ENCODE measurements around the gene MCTP1.

Gene MCTP1

DNA sequence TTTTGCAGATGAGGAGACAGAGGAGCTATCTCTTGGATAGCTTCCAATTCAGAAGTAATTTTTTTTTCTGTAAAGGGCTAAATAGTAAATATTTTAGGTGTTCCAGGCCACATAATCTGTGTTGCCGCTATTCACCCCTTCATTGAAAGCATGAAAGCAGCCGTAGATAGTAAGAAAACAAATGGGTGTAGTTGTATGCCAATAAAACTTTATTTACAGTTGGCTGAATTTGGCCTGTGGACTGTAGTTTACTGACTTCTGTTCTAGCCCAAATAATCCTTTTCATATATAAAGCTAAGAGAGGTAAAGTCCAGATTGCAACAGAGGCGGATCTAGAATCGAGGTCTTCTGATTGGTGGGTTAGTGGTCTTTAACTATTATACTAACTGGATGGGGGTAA is 537.5 kb downstream of the MCTP1 start:
- no peak for DNase-seq

DNA sequence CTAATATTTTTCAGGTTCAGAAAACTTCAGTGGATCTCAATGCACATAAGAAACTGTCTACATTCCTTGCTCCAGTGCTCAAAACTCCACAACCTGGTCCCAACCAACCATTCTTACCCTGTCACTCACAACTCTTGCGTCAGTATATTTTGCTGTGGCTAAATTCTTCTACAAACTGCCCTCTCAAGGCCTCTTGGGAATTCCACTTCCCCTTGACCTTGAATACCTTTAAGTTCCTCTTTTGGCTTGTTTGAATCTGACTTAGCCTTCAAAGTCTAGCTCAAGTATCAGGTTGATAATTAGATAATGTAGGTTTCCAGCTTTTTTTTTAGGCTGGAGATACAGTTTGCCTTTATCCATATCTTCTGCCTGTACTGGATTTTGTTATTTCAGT is 538.2 kb downstream of the MCTP1 start:
- no peak for DNase-seq

DNA sequence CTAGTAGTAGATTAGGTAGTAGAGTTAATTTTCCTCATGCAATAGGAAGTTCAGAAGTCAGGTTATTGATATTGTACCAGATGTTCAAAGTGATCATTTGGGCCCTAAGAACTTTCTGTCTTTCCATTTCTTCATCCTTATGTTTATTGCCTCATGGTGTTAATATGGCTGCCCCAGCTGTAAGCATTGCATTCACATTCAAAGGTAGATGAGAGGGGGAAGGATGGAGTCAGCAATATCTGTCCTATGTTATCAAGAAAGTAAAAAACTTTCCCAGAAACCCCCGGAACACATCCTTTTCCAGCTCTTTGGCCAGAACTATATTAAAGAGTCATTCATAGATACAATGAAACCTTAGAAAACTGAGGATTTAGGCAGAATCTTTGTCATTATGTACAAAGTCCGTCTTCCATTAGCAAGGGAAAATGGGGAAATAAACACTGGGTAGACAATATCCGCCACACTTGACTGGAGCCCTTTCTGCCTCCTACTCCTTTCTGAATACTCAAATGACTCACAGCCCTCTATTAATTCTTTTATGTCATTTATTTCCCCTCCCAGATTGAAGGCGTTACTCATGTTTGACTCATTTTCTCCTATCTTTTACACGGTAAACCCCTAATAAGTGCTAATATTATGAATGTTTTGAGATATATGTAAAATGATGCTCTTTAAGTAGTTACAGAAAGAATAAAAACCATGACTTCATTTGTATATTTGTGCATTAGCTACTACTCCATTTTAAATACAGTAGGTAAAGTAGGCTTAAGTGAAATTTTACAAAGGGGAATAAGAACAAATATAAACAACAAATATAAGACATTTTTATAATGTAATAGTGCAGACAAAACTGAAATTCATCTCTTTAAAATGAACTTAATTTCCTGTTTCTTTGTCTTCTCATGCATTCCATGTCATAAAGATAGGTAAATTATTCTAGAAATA is 538.8 kb downstream of the MCTP1 start:
- DNase-seq: no peak

DNA sequence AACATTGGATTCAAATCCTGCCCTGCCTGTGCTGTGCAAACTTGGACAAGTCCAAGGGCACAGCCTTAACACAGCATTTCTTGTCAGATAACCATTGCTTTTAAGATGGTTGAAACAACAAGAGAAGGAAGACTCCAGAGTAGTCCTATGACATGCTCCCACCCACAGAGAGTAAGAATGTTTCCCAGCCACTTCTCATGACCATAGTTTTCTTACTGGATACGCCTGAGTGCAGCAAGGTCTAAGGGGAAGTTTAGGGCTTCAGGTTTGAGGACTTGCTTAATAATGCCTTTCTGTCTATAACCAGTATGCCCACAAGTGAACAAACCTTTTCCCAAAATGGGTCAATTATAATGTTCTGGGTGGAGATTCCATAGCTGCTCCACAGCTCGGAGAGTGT is 540.0 kb downstream of the MCTP1 start:
- no peak for DNase-seq

DNA sequence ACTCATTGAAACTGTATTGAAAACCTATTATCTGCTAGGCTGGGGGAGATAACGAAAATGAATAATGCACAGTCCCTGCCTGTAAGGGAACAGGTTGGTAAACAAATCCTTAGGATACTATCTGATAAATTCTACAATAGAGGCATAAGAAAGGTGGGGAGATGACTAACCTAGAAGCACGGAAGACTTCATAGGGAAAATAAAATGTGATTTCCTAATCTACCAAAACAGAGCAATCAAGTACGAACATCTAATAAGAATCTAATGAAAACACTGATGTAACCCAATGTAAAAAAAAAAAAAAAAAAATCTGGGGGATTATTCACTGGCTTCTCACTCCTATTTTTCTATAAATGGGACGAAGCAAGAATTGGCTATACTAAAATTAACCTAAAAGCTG is 542.0 kb downstream of the MCTP1 start:
- no peak for DNase-seq

DNA sequence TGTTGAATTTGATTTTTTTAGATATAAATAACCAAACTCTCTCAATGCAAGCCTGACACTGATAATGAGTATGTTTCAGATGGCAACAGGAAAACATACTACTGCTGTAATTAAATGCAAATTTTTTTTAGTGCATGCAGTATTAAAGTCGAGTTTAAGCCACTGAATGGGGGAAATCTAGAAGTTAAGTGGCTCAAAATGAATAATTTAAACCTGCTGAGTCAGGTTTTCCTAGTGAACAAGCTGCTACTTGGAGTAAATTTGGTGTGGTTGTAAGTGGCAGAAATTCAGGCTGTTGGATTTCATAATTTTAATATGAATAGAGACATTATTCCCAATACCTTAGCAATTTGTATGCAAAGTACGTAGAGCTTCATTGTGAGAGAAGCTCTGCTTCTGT is 544.6 kb downstream of the MCTP1 start:
- DNase-seq: no peak

DNA sequence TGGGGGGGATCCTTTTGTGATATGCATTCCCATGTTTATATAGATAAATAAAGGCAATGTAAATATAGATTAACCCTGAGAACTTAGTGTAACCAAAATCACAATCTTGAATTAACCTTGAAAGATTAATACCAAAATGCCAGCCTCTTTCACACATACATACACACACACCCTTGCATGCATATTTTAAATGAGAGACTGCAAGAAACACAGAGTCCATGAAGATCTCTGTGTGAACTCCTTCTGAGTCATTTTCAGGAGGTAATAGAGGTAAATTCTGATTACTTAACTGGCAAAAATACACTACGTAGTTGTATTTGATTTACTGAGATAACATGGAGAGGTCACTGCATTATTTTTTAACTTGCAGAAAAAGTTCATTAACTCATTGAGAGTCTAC is 548.4 kb downstream of the MCTP1 start:
- DNase-seq: no peak

DNA sequence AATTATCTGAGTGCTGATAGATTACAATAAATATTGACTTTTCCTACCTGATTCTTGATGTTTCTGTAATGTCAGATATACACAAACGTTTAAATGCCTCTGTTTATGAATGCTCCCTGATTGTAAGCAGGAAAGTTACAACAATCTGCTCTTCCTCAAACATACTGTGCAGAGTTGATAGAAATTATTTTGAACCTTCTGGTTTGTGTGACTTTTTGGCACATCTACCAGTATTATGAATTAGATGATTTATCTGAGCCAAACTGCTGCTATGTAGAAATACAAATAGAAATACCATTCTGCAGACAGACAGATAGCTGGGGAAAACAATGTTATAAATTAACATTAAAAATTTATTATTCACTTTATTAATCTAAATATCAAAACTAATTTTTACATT is 553.4 kb downstream of the MCTP1 start:
- no peak for DNase-seq

DNA sequence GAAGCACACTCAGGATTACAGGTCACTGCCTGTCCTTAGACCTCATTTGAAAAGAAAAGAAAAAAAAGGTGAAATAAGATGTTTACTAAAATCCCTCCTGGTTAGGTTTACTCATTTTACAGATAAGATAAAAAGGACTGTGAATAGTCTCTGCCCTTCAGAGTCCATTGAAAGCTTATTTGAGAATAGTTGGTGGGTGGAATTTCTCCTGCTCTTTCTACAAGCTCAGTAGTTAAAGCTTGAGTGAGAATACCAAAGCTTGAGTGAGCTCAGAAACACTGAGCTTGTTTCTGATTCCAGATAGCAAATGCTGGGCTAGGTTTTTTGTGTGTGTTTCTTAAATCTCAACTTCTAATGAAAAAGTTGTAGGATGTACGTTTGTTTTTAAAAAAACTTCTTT is 559.8 kb downstream of the MCTP1 start:
- DNase-seq: no peak

DNA sequence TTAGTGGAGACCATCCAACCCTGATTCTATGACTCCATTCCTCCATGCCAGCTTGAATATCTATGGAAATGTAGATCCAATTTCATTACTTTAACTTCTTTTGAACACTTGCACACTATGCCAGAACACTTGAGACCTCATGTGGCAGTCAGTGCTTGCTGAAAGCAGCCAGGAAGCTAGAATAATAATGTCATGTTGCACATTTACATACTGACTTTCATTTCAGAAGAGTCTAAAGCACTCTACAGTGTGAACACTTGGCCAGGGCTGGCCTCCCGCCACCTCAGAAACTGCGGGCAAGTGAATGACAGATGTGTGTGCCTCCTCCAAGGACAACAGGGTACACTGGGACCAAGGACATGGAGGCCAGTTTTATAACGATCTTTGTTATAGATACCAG is 569.1 kb downstream of the MCTP1 start:
- peak; percentile 22 for DNase-seq

DNA sequence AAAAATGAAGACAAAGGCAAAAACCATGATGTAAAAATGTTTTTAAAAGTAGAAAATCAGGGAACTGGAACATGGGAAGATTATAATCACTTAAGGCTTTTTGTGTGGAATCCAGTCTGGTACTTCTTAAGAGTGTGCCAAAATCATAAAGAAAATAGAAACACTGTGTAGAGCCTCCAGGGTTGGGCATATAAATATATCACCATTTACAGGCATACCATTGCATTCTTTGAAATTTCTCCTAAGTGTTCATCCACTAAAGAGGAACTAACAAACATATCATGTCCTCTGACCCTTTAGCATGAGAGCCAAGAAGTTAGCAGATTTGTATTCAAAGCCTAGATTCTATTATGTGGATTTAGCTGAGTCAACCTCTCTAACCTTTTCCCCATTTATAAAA is 573.1 kb downstream of the MCTP1 start:
- no peak for DNase-seq

DNA sequence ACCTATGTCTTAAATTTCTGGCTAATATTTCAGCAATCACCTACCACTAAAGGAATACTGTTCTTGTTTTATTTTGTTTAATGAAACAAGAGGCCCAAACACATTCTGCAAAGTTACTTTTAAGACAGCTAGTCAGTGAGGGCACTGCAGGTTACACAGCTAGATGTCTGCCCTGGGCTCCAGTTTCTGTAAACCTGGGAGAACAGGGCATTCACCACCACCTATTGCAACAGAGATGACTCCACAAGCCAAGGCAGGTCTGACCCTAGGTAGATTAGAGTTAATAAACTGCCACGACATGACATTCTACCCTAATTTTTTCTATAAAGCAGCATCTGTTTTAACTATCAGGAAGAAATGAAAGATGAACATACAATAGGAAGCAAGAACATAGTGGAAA is 575.6 kb downstream of the MCTP1 start:
- no peak for DNase-seq

DNA sequence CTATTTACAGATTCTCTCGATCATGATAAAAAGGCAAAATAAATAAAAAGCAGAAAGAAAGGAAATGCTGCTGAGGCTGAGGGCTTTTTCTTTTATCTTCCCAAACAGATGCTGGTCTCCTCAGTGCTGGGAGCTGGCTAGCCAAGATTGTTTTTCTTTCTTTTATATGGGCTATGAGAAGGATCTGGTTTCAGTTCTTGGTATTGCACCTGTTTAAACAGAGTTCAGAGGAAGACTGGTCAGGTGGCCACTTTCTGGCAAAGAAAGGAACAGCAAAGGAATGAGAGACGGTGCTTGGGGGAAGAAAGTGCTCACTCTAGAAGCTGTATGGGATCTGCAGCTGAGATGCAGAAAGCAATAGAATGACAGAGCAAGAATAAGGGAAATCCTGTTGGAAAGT is 577.5 kb downstream of the MCTP1 start:
- DNase-seq: peak; percentile 24

DNA sequence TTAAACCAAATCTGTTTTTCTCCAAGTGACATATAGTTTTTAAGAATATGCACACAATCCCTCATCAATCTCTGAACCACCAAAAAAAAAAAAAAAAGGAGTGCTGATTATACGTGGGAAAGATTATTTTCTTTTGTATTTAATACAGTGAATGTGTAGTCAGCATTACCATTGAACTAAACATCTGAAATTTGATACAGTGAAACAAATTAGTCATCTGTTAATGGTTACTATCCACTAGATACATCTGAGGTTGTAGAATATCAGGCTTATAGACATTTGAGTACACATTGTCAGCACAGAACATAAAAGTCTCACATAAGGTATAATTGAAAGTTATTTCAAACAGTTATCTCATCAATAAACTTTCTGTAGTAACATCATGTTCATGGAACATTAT is 579.5 kb downstream of the MCTP1 start:
- no peak for DNase-seq

DNA sequence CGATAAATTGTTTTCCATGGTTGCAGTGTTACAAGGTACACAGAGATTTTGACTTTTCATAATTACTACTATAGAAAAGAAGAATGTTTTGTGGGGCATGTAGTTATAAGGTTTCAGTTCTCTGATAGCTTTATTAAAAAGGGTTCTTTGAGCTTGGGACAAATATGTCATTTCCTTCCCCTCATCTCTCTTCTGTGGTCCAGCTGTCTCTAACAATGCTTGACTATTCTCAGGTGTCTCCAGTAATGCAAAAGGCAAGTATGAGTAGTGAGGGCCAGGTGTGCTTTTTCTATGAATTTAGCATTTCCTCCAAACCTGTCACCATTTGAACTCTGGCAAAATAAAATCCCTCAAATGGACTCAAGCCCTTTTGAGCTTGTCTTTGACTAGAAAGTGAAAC is 582.2 kb downstream of the MCTP1 start:
- no peak for DNase-seq

DNA sequence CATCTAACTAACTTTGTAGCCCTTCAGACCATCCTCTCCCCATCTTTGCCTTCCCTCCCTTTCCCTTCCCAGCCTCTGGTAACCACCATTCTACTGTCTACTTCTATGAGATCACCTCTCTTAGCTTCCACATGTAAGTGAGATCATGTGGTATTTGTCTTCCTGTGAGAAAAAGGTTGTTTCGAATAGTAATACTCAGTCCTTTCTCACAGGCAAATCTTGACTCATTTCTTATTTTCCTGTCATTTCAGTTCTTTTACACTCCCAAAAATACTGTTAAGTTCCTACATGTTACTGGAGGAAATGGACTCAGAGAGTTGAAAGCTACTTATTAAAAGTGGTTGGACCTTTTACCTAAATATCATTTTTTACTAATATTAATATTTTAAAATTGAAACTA is 584.3 kb downstream of the MCTP1 start:
- no peak for DNase-seq

DNA sequence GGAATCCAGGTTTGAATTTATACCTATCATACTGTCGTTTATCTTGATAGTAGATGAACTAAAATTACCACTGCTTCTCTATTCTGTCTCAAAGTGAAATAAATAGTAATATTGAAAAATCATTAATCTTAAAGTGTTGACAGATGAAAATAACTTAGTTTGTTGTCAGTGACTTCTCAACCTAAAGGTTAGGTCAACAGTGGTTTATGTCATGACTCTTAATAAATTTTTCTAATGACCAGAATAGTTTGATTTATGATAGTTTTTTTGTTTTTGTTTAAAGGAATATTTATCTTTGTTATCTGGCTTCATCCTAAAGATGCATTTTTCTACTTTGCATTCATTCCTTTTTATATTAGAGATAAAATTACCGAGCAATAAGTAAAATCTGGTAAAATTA is 585.3 kb downstream of the MCTP1 start:
- no peak for DNase-seq

DNA sequence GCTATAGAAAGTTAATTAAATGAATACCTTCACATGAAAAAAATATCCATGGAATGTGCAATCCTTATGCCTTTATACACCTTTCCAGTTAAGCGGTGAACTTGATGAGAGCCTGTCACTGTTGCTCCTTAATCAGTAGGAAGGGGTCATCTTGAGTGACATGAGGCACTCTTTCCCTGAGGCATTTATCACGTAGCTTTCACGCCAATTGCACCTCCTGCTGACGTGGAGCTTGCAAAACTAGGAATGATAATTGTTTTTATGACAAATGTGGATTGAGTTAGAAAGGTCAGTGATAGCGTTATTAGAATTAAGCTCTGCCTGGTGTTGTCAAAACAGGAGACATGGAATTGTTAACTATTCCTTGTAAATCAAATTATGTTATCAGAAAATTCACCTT is 586.7 kb downstream of the MCTP1 start:
- no peak for DNase-seq

DNA sequence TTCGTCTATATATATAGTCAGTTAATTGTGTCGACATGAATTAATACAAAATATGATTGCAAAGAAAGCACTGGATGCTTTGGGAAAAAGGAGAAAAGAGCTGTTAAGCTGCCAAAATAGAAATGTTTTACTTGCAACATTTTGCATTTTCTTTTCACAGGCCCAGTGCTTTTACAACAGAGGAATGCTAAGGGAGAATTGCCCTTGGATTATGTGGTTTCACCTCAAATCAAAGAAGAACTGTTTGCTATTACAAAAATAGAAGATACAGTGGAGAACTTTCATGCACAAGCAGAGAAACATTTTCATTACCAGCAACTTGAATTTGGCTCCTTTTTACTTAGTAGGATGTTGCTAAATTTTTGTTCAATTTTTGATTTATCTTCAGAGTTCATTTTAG is 590.2 kb downstream of the MCTP1 start:
- no peak for DNase-seq

DNA sequence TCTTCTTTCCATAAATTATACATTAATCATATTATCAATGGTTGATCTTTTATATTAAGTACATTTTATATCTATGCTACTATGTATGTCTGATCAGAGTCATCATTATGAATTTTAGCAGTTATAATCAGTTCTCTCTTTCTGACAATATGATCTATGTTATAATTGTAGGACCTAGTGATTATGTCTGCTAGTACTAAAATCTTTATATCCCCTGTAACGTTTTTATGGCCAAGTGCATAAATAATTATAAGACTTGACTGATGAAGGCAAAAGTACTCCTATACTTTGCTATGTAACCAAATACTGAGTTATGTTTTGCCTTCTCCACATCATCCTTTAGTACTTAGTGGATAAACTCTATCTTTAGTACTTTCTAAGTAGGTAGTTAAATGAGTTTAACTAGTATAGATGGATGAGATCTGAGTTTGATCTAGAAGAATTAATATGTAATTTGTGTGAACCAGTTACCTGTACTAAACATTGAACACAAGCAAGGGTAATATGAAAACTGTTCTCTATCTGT is 591.0 kb downstream of the MCTP1 start:
- no peak for DNase-seq

DNA sequence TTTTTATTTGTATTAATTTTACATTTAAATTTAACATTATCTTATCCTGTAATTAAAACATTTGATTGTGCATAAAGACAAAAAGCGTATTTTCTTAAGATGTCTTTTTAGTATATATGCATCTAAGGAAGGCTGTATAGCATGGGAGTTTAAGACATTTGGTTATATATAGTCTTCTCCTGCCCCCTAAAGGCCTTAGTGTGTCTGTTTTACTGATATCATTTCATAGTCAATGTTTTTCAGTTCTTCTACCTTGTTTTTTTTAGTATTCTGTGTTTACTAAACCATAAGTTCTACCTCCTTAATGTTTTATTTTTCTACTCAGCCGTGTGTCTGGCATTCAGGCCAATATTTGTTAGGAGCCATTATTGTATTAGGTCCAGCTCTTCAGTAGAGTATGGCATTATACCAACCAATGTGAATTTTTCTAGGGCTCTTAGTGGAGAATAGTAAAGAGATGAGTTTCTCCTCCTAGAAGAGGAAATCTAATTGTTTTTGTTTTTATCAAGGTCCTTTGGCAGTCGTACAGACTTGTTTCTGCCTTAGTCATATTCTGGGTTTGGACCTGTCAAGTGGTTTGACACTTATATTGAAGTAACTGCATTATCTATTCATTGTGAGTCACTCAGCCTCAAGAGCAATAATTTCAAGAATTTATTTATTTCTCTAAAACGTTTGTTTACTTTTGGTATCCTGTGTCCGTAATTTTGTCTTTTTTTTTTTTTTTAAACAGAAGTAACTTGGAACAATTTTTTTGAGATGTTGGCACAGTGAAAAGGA is 591.7 kb downstream of the MCTP1 start:
- DNase-seq: peak; percentile 57

DNA sequence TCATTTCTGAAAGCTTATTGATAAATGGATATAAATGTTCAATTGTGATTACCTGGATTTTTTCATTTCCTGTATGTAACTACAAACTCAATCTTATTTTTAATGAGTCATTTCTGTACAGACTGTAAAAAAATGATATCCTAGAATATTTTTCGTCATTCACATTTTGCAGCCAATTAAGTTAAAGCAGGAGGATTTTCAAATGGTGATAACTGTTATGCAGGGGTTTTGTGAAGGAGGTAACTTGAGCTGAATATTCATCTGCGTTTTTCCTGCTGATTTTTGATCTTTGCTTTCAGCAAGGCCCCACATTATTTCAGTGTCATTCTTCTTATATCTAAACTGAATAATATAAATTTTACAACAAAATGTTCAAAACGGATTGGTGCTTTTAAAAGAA is 592.3 kb downstream of the MCTP1 start:
- DNase-seq: no peak

DNA sequence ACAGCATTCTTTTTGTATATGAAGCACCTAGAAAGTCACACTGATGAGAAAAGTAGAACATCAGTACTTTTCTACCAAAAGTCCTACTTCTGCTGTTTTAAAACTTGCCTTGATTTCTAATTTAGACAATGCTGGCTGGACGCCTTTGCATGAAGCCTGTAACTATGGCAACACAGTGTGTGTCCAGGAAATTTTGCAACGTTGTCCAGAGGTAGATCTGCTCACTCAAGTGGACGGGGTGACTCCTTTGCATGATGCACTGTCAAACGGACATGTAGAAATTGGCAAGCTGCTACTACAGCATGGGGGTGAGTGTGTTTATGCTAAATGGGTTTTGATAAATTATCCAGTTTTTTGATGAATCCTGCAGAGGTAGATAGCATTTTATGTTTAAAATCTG is 592.9 kb downstream of the MCTP1 start:
- DNase-seq: peak; percentile 62

DNA sequence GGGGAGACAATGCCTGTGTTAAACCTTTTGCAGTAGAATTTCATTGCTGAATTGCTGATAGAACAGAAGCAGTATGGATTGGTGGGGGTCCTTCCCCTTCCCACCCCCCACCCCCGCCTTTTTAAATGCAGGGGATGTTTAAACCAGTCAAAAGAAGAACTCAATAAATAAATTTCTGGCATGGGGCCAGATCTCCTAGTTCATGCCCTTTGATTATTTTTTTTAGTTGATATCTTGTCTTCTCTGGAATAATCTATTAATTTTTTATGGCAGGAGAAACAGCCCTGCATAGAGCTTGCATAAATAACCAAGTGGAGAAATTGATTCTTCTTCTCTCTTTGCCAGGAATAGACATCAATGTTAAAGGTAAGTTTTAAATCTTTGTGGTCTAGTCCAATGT is 593.6 kb downstream of the MCTP1 start:
- DNase-seq: no peak
